ENCODE results near the gene LSAMP. TPM values are rescaled to one million over a fixed set of nuclear protein-coding genes. Genes with fewer than 3 reads are reported as not detected.
A peak's percentile ranks its signal among the peaks of the same experiment; 100 is the strongest.

The LSAMP gene
- total and polyA plus RNA-seq, 2 of the 13 experiments (the other 11 are each of a cell fraction or from before 2014, with no cell fraction given), result not detected

GRCh38 chr3:115783938-115784738 is 661.1 kb downstream of the LSAMP start (continued):
- no peak for TF ChIP-seq RERE (CRISPR knock-in tag; IDR thresholded peaks at IDR 0.05; ENCODE audit: low read depth)
- TF ChIP-seq ZFP36L2 (CRISPR knock-in tag; IDR thresholded peaks at IDR 0.05), result no peak
- 0 out of 2 replicates have a peak, but pooled peaks have one; percentile 47 for TF ChIP-seq ZBTB34 (CRISPR knock-in tag; IDR thresholded peaks at IDR 0.05)
- no peak for TF ChIP-seq ZNF503 (CRISPR knock-in tag; IDR thresholded peaks at IDR 0.05)
- TF ChIP-seq POGK (CRISPR knock-in tag; conservative IDR thresholded peaks at IDR 0.05), result peak; percentile 65
- no peak for TF ChIP-seq ZNF24 (IDR thresholded peaks at IDR 0.05)
- TF ChIP-seq KDM2A (CRISPR knock-in tag; IDR thresholded peaks at IDR 0.05; ENCODE audit: borderline replicate concordance, low read depth), result peak; percentile 98
- TF ChIP-seq PHB2 (IDR thresholded peaks at IDR 0.05; ENCODE audit: partially characterized antibody), result no peak
- TF ChIP-seq SOX5 (CRISPR knock-in tag; IDR thresholded peaks at IDR 0.05; ENCODE audit: borderline replicate concordance), result peak; percentile 21
- TF ChIP-seq ZNF205 (CRISPR knock-in tag; IDR thresholded peaks at IDR 0.05), result no peak
- 0 out of 2 replicates have a peak, but pooled peaks have one; percentile 6 for TF ChIP-seq ZKSCAN8 (CRISPR knock-in tag; IDR thresholded peaks at IDR 0.05; ENCODE audit: borderline replicate concordance)
- TF ChIP-seq ZNF251 (CRISPR knock-in tag; IDR thresholded peaks at IDR 0.05), result no peak
- peak; percentile 12; the same call in 1 of the 2 replicates for TF ChIP-seq KAT8 (CRISPR knock-in tag; IDR thresholded peaks at IDR 0.05)
- peak; percentile 35 for TF ChIP-seq CBX1 (IDR thresholded peaks at IDR 0.05; ENCODE audit: low read depth)
- no peak; the same call in 1 of the 2 replicates for TF ChIP-seq ZNF460 (CRISPR knock-in tag; IDR thresholded peaks at IDR 0.05; ENCODE audit: borderline replicate concordance)
- no peak for TF ChIP-seq SETDB1 (CRISPR knock-in tag; IDR thresholded peaks at IDR 0.05; ENCODE audit: borderline replicate concordance)

Data from HepG2 (cell line).